Tibial nerve (tissue), 4 donors: ENCODE data around the gene FOXK1.

ENCODE experiments used
- EP300 ChIP-seq, 2 donors: sonication (generic); formaldehyde crosslinking; IDR thresholded peaks; one replicate each; pipeline ENCODE4 v1.6.1; 2017; ENCODE audit warnings: antibody characterized with exemption in 2 of 2, mild to moderate bottlenecking in 1 of 2
- POLR2A ChIP-seq, 2 donors: fragments of 450-650 bp; IDR thresholded peaks; one replicate each; pipeline ENCODE4 v1.6.1; 2017; ENCODE audit warnings: antibody characterized with exemption in 2 of 2, mild to moderate bottlenecking in 2 of 2, moderate library complexity in 2 of 2
- TF ChIP-seq, protein P1 (sequence below), 5 experiments: fragments of 200-600 bp in 3 of 5; fragments of 450-650 bp in 2 of 5; sonication (generic) in 3 of 5; IDR thresholded peaks; one replicate each; pipeline ENCODE4 v1.5.1; 2016 to 2019; ENCODE audit warnings: antibody characterized with exemption in 5 of 5, mild to moderate bottlenecking in 3 of 5, moderate library complexity in 2 of 5

DNA sequence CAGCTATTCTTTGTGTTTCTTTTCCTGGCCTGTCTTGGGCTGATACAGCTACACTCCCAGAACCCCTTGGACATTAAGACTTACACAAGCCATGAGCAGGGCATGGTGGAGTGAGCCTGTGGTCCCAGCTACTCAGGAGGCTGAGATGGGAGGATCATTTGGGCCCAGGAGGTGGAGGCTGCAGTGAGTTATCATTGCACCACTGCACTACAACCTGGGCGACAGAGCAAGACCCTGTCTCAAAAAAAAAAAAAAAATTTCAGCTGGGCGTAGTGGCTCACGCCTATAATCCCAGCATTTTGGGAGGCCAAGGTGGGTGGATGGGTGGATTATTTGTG lies 13.6 kb upstream of the FOXK1 start:
- TF ChIP-seq, protein P1, sequence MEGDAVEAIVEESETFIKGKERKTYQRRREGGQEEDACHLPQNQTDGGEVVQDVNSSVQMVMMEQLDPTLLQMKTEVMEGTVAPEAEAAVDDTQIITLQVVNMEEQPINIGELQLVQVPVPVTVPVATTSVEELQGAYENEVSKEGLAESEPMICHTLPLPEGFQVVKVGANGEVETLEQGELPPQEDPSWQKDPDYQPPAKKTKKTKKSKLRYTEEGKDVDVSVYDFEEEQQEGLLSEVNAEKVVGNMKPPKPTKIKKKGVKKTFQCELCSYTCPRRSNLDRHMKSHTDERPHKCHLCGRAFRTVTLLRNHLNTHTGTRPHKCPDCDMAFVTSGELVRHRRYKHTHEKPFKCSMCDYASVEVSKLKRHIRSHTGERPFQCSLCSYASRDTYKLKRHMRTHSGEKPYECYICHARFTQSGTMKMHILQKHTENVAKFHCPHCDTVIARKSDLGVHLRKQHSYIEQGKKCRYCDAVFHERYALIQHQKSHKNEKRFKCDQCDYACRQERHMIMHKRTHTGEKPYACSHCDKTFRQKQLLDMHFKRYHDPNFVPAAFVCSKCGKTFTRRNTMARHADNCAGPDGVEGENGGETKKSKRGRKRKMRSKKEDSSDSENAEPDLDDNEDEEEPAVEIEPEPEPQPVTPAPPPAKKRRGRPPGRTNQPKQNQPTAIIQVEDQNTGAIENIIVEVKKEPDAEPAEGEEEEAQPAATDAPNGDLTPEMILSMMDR (IDR thresholded peaks at IDR 0.05), result no peak
- TF ChIP-seq POLR2A (IDR thresholded peaks at IDR 0.05), result no peak
- TF ChIP-seq EP300 (IDR thresholded peaks at IDR 0.05), result no peak
